Mononuclear cell (primary cell): ENCODE measurements around the gene CHRNA4. TPM values are rescaled to one million over a fixed set of nuclear protein-coding genes. Genes with fewer than 3 reads are reported as not detected.

Experiments
- H3K27me3 ChIP-seq: 2 replicates; pipeline ENCODE4 v1.6.0; 2011; ENCODE audit warnings: low read length, control low read depth; ENCODE audit not compliant: insufficient read depth
- H3K4me1 ChIP-seq: 2 replicates; pipeline ENCODE4 v1.5.1; 2011; ENCODE audit warnings: mild to moderate bottlenecking, low read length, control low read depth; ENCODE audit not compliant: insufficient read depth
- H3K4me3 ChIP-seq: 2 replicates; pipeline ENCODE4 v1.5.1; 2011; ENCODE audit warnings: mild to moderate bottlenecking, low read length, moderate library complexity
- H3K9me3 ChIP-seq: 2 replicates; pipeline ENCODE4 v1.5.1; 2011; ENCODE audit warnings: low read depth, mild to moderate bottlenecking, control low read depth, low read length
- total RNA-seq: library from RNA; depleted of rRNA; stranded (reverse); fragments of >200 nt; gene quantifications from one replicate; pipeline ENCODE4 v1.2.3, GENCODE V29; 2012

The CHRNA4 gene
- total RNA-seq, 1 donor, result not detected

GRCh38 chr20:63356511-63356910, 4.6 kb downstream of the CHRNA4 start:
- Histone ChIP-seq H3K4me1 (no peaks in the 10 kb centered on the region), H3K9me3 (no peaks in the 10 kb centered on the region), H3K27me3 (no peaks in the 10 kb centered on the region), H3K4me3 (no peak overlapping the region)

DNA sequence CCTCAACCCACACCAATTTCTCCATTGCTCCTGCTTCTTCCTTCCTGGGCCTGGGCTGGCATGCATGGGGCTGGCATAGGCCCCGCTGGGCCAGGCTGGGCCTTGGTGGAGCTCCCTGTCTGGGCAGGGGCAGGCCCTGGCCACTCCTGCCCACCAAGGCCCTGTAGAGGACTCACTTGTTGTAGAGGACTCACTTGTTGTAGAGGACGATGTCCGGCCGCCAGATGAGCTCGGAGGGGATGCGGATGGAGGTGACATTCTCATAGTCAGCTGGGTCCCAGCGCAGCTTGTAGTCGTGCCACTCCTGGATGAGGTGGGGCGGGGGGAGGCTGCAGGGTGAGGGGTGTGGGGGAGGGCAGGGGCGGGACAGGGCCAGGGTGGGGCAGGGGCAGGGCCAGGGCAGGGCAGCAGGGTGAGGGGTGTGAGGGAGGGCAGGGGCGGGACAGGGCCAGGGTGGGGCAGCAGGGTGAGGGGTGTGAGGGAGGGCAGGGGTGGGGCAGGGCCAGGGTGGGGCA, 5.3 kb downstream of the CHRNA4 start:
- Histone ChIP-seq H3K27me3 (no peaks in the 10 kb centered on the region), H3K9me3 (no peaks in the 10 kb centered on the region)

DNA sequence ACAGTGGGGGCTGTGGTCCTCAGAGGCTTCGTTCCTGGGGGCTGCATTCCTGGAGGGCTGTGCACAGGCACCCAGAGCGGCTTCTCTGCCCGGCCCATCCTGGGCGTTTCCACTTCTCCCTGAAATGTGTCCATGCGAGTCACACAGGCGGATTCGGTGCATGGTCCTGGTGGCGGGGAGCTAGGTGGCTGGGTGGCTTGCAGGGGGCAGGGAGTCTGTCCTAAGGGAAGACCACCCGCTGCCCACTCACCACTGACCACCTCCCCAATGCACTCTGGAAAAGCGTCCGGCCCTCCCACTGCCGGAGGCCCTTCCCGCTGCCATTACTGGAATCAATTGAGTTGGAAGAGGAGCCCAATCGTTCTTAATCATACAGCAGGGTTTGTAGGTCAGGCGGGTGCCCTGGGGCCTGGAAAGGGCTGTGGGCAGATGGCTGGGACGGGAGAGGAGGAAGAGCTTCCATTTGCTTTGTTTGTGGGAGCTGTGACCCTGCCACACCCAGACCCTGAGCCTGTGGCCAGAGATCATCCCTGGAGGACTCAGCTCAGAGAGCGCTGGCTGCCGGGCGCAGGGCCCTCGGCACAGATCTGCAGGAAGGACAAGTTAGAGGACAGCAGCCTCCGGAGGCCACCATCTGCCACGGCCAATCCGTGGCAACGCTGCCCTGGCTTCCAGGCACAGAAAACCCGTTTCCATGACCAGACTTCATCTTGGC, 6.4 kb downstream of the CHRNA4 start:
- Histone ChIP-seq H3K4me3 (no peak overlapping the region), H3K27me3 (no peaks in the 10 kb centered on the region), H3K4me1 (no peaks in the 10 kb centered on the region), H3K9me3 (no peaks in the 10 kb centered on the region)

More for the DNA sequence above, 5.3 kb downstream of the CHRNA4 start:
- Histone ChIP-seq H3K4me1 (no peaks in the 10 kb centered on the region), H3K4me3 (no peak overlapping the region)

GRCh38 chr20:63352811-63353221, 8.3 kb downstream of the CHRNA4 start:
- no peak overlapping the region for H3K4me3 ChIP-seq
- H3K27me3 ChIP-seq, result no peaks in the 10 kb centered on the region
- no peaks in the 10 kb centered on the region for H3K4me1 ChIP-seq
- H3K9me3 ChIP-seq, result no peaks in the 10 kb centered on the region

GRCh38 chr20:63351811-63352591, 9.1 kb downstream of the CHRNA4 start:
- Histone ChIP-seq H3K4me3 (no peak overlapping the region), H3K9me3 (no peaks in the 10 kb centered on the region), H3K4me1 (no peaks in the 10 kb centered on the region), H3K27me3 (no peaks in the 10 kb centered on the region)

GRCh38 chr20:63351326-63351700, 9.8 kb downstream of the CHRNA4 start:
- H3K4me1 ChIP-seq, result no peaks in the 10 kb centered on the region
- no peak overlapping the region for H3K4me3 ChIP-seq
- no peaks in the 10 kb centered on the region for H3K9me3 ChIP-seq
- no peaks in the 10 kb centered on the region for H3K27me3 ChIP-seq

DNA sequence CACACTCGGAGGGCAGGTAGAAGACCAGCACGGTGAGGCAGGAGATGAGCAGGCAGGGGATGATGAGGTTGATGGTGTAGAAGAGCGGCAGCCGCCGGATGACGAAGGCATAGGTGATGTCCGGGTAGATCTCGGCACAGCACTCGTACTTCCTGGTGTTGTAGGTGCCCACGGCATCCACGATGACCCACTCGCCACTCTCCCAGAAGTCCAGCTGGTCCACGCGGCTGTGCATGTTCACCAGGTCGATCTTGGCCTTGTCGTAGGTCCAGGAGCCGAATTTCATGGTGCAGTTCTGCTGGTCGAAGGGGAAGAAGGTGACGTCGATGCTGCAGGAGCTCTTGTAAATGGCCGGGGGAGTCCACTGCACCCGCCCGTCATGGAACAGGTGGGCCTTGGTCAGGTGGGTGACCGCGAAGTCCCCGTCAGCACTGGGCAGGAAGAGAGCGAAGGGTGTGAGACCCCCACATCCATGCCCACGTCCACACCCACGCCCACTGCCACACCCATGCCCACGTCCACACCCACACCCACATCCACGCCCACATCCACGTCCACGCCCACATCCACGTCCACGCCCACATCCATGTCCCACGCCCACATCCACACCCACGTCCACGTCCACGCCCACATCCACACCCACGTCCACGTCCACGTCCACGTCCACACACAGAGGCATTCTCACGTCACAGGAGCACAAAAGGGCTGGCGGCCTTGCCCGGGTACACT, 10.4 kb downstream of the CHRNA4 start:
- Histone ChIP-seq H3K27me3 (no peaks in the 10 kb centered on the region), H3K4me3 (no peak overlapping the region), H3K4me1 (no peaks in the 10 kb centered on the region), H3K9me3 (no peaks in the 10 kb centered on the region)

DNA sequence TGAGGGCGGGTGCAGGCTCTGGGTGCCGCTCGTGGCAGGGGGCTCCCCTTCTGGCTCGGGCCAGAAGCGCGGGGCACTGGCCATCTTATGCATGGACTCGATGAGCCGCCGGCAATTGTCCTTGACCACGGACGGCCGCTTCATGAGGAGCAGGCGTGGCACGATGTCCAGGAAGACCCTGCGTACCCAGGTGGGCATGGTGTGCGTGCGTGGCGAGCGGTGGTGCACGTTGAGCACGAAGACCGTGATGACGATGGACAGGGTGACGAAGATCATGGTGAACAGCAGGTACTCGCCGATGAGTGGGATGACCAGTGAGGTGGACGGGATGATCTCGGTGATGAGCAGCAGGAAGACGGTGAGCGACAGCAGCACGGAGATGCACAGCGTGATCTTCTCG, 11.0 kb downstream of the CHRNA4 start:
- no peak overlapping the region for H3K4me3 ChIP-seq
- H3K9me3 ChIP-seq, result no peaks in the 10 kb centered on the region
- no peaks in the 10 kb centered on the region for H3K4me1 ChIP-seq
- H3K27me3 ChIP-seq, result no peaks in the 10 kb centered on the region

- no peaks in the 10 kb centered on the region for H3K27me3 ChIP-seq
- no peaks in the 10 kb centered on the region for H3K4me1 ChIP-seq
- no peaks in the 10 kb centered on the region for H3K9me3 ChIP-seq
- no peak overlapping the region for H3K4me3 ChIP-seq
Observed at GRCh38 chr20:63349516-63349895, 11.6 kb downstream of the CHRNA4 start.

DNA sequence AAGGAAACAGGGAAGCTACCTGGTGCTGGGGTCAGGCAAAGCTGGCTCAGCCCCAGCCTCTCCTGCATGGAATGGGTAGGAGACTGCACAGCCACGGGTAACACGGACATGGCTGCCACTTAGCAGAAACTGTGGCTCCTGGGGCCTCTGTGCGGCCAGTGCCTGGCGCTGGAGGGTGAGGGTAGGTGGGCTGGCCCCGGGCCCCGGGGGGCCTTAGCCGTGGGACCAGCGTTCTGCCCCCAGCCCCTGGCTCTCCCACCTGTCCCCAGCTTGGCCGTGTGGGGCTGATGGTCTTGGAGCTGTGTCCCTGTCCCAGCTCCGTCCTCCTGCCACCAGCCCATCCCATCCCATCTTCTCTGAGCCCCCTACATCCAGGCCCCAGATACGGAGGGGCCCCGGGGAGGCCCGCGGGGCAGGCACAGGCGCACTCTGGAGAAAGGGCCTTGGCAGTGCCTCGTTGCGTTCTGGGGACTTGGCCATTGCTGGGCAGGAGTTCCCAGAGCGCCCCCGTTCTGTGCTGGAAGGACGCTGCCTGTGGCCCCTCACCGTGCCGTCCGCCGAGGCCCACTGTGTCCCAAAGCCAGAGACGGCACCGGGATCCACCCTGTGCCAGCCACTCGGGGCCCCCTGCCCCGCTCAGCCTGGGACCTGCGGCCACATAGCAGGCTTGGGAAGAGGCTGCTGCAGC, 12.2 kb downstream of the CHRNA4 start:
- no peaks in the 10 kb centered on the region for H3K9me3 ChIP-seq

DNA sequence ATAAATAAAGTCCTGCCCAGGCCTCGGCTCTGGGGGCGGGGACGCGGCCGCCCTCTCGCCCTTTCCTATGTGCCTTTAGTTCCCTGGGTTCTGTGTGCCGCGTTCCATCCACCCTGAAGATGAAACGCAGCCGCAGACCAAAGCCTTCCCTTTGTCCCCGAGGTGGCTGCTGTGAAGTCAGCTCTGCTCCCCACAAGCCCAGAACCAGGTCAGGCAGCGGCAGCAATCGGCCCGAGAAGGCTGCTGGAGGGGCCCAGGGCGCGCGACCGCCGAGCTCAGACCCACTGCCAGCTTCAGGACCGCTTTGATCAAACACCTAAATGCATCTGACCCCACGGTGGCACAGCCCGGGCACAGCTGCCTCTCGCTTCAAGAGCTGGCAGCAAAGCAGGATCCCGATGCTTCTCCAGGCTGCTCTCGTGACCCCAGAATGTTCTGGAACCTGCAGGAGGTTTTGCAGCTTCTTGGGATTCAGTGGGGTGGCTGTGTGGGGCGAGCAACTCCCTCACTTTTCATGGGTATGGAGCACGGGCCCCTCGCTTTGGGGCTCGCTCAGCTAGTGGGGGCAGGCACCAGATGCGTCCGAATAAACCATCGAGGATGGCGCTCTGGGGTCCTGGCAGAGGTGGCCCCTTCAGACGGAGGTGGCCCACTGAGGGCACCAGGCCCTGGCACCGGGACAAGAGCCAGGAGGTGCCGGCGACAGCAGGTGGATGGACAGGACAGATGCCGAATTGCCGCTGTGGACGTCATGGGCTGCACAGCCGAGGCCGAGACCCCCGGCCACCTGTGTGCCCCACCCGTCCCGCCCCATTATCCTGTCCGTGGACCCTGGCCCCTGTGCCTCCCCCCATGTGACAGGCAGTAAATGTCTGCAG, 13.0 kb downstream of the CHRNA4 start:
- no peak overlapping the region for H3K4me3 ChIP-seq
- H3K4me1 ChIP-seq, result no peaks in the 10 kb centered on the region
- no peaks in the 10 kb centered on the region for H3K9me3 ChIP-seq
- no peaks in the 10 kb centered on the region for H3K27me3 ChIP-seq

More for the DNA sequence above, 12.2 kb downstream of the CHRNA4 start:
- H3K27me3 ChIP-seq, result no peaks in the 10 kb centered on the region
- H3K4me1 ChIP-seq, result no peaks in the 10 kb centered on the region
- H3K4me3 ChIP-seq, result no peak overlapping the region

- Histone ChIP-seq H3K4me3 (no peak overlapping the region), H3K4me1 (no peaks in the 10 kb centered on the region), H3K27me3 (no peaks in the 10 kb centered on the region), H3K9me3 (no peaks in the 10 kb centered on the region)
Observed at GRCh38 chr20:63347081-63347741, 13.9 kb downstream of the CHRNA4 start.

GRCh38 chr20:63346131-63347080, 14.7 kb downstream of the CHRNA4 start:
- no peak overlapping the region for H3K4me3 ChIP-seq
- H3K27me3 ChIP-seq, result no peaks in the 10 kb centered on the region
- no peaks in the 10 kb centered on the region for H3K4me1 ChIP-seq
- H3K9me3 ChIP-seq, result no peaks in the 10 kb centered on the region
